ENCODE measurements around the gene ASPN.

GRCh38 chr9:92424340-92424739 is 58.0 kb downstream of the ASPN start, which contains the start of gene OMD:
- no peak for TF ChIP-seq CTCF (IDR thresholded peaks at IDR 0.05; ENCODE audit: poor library complexity)
- no peak for TF ChIP-seq EZH2 (IDR thresholded peaks at IDR 0.05; ENCODE audit: borderline replicate concordance)
- TF ChIP-seq EZH2phosphoT487 (IDR thresholded peaks at IDR 0.05; ENCODE audit: low read depth, severe bottlenecking, unreplicated experiment) = no peak

All from hepatocyte (in vitro differentiated cells).